ENCODE measurements around the gene NPAS1. TPM values are rescaled to one million over a fixed set of nuclear protein-coding genes. Genes with fewer than 3 reads are reported as not detected.
"Not testable (repeated sequence)": the region's sequence is repeated elsewhere in the genome, so short reads cannot be mapped to it uniquely, and the experiment has no call there.

The NPAS1 gene
- total and polyA plus RNA-seq, 5 donors from 2014 or later: 0.53 to 1.5 TPM; not detected in 3

GRCh38 chr19:47044946-47045866 is 25.6 kb downstream of the NPAS1 start:
- Mint-ChIP-seq H3K9me3 (no peaks in the 10 kb centered on the region), H3K4me1 (peaks cover 0 to 32% (median 9%) of the 10 kb centered on the region in 4 donors), H3K4me3 (peak overlapping the region in 1 of 4 donors; percentile 35), H3K27me3 (no peaks in the 10 kb centered on the region), H3K36me3 (no peaks in the 10 kb centered on the region), H3K27ac (no peak overlapping the region)
- Histone ChIP-seq H3K9me3 (ENCODE audit: control insufficient read depth in 2 of 2, low read length in 2 of 2) (no peaks in the 10 kb centered on the region), H3K36me3 (ENCODE audit: control insufficient read depth, insufficient read depth, low read length) (no peaks in the 10 kb centered on the region), H3K4me3 (ENCODE audit: low read depth, low read length) (no peak overlapping the region), H3K27ac (ENCODE audit: insufficient read depth, low read length, poor library complexity, severe bottlenecking) (no peak overlapping the region), H3K27me3 (ENCODE audit: control insufficient read depth, insufficient read depth, low read length) (no peaks in the 10 kb centered on the region), H3K4me1 (ENCODE audit: control insufficient read depth, insufficient read depth, low read length, poor library complexity, severe bottlenecking) (peaks cover 11% of the 10 kb centered on the region)
- ATAC-seq (ENCODE audit: low read depth in 2 of 2) (no peak), DNase-seq (no peak)

- DNase-seq: no peak
Measured at GRCh38 chr19:47045867-47046470, 26.3 kb downstream of the NPAS1 start.

GRCh38 chr19:47047272-47047762 is 27.7 kb downstream of the NPAS1 start:
- Mint-ChIP-seq H3K36me3 (no peaks in the 10 kb centered on the region), H3K27me3 (no peaks in the 10 kb centered on the region), H3K9me3 (no peaks in the 10 kb centered on the region), H3K4me1 (peaks cover 0 to 32% (median 9%) of the 10 kb centered on the region in 4 donors), H3K4me3 (peak overlapping the region; percentile 83 to 98 (median 94)), H3K27ac (peak overlapping the region in 1 of 3 donors; percentile 90)
- H3K27ac ChIP-seq (ENCODE audit: insufficient read depth, low read length, poor library complexity, severe bottlenecking): no peak overlapping the region
- peaks cover 11% of the 10 kb centered on the region for H3K4me1 ChIP-seq (ENCODE audit: control insufficient read depth, insufficient read depth, low read length, poor library complexity, severe bottlenecking)
- ATAC-seq (ENCODE audit: low read depth in 2 of 2) (no peak), DNase-seq (no peak)
- no peaks in the 10 kb centered on the region for H3K27me3 ChIP-seq (ENCODE audit: control insufficient read depth, insufficient read depth, low read length)
- H3K4me3 ChIP-seq (ENCODE audit: low read depth, low read length): peak overlapping the region; percentile 68
- no peaks in the 10 kb centered on the region for H3K9me3 ChIP-seq (ENCODE audit: control insufficient read depth in 2 of 2, low read length in 2 of 2)
- H3K36me3 ChIP-seq (ENCODE audit: control insufficient read depth, insufficient read depth, low read length): no peaks in the 10 kb centered on the region

More at GRCh38 chr19:47045867-47046470, 26.3 kb downstream of the NPAS1 start:
- ATAC-seq (ENCODE audit: low read depth in 2 of 2): no peak
- H3K36me3 ChIP-seq (ENCODE audit: control insufficient read depth, insufficient read depth, low read length): no peaks in the 10 kb centered on the region
- no peak overlapping the region for H3K27ac ChIP-seq (ENCODE audit: insufficient read depth, low read length, poor library complexity, severe bottlenecking)
- peaks cover 11% of the 10 kb centered on the region for H3K4me1 ChIP-seq (ENCODE audit: control insufficient read depth, insufficient read depth, low read length, poor library complexity, severe bottlenecking)
- Mint-ChIP-seq H3K27ac (no peak overlapping the region), H3K27me3 (no peaks in the 10 kb centered on the region), H3K9me3 (no peaks in the 10 kb centered on the region), H3K36me3 (no peaks in the 10 kb centered on the region), H3K4me3 (peak overlapping the region in 1 of 4 donors; percentile 65), H3K4me1 (peaks cover 0 to 32% (median 9%) of the 10 kb centered on the region in 4 donors)
- no peak overlapping the region for H3K4me3 ChIP-seq (ENCODE audit: low read depth, low read length)
- no peaks in the 10 kb centered on the region for H3K27me3 ChIP-seq (ENCODE audit: control insufficient read depth, insufficient read depth, low read length)
- no peaks in the 10 kb centered on the region for H3K9me3 ChIP-seq (ENCODE audit: control insufficient read depth in 2 of 2, low read length in 2 of 2)

GRCh38 chr19:47047763-47048405 is 28.2 kb downstream of the NPAS1 start:
- Mint-ChIP-seq H3K27ac (peak overlapping the region; percentile 26 to 90 (median 85)), H3K4me3 (peak overlapping the region; percentile 83 to 98 (median 94)), H3K9me3 (no peaks in the 10 kb centered on the region), H3K27me3 (no peaks in the 10 kb centered on the region), H3K36me3 (no peaks in the 10 kb centered on the region), H3K4me1 (peaks cover 0 to 32% (median 9%) of the 10 kb centered on the region in 4 donors)
- Histone ChIP-seq H3K4me3 (ENCODE audit: low read depth, low read length) (peak overlapping the region; percentile 68), H3K27me3 (ENCODE audit: control insufficient read depth, insufficient read depth, low read length) (no peaks in the 10 kb centered on the region), H3K36me3 (ENCODE audit: control insufficient read depth, insufficient read depth, low read length) (no peaks in the 10 kb centered on the region), H3K4me1 (ENCODE audit: control insufficient read depth, insufficient read depth, low read length, poor library complexity, severe bottlenecking) (peaks cover 11% of the 10 kb centered on the region), H3K9me3 (ENCODE audit: control insufficient read depth in 2 of 2, low read length in 2 of 2) (no peaks in the 10 kb centered on the region), H3K27ac (ENCODE audit: insufficient read depth, low read length, poor library complexity, severe bottlenecking) (peak overlapping the region; percentile 78)
- DNase-seq: peak; percentile 62 to 88 (median 66)
- peak; percentile 23 to 26 for ATAC-seq (ENCODE audit: low read depth in 2 of 2)

- Mint-ChIP-seq H3K36me3 (no peaks in the 10 kb centered on the region), H3K4me1 (peaks cover 0 to 30% (median 9%) of the 10 kb centered on the region in 4 donors), H3K4me3 (peak overlapping the region; percentile 83 to 98 (median 92)), H3K9me3 (no peaks in the 10 kb centered on the region), H3K27ac (peak overlapping the region in 1 of 3 donors; percentile 91), H3K27me3 (peaks cover 7% of the 10 kb centered on the region)
- Histone ChIP-seq H3K4me3 (ENCODE audit: low read depth, low read length) (no peak overlapping the region), H3K27me3 (ENCODE audit: control insufficient read depth, insufficient read depth, low read length) (no peaks in the 10 kb centered on the region), H3K27ac (ENCODE audit: insufficient read depth, low read length, poor library complexity, severe bottlenecking) (no peak overlapping the region), H3K4me1 (ENCODE audit: control insufficient read depth, insufficient read depth, low read length, poor library complexity, severe bottlenecking) (peaks cover 11% of the 10 kb centered on the region), H3K9me3 (ENCODE audit: control insufficient read depth in 2 of 2, low read length in 2 of 2) (no peaks in the 10 kb centered on the region), H3K36me3 (ENCODE audit: control insufficient read depth, insufficient read depth, low read length) (no peaks in the 10 kb centered on the region)
- DNase-seq (no peak), ATAC-seq (ENCODE audit: low read depth in 2 of 2) (no peak)
Measured at GRCh38 chr19:47049307-47049700, 29.7 kb downstream of the NPAS1 start.

DNA sequence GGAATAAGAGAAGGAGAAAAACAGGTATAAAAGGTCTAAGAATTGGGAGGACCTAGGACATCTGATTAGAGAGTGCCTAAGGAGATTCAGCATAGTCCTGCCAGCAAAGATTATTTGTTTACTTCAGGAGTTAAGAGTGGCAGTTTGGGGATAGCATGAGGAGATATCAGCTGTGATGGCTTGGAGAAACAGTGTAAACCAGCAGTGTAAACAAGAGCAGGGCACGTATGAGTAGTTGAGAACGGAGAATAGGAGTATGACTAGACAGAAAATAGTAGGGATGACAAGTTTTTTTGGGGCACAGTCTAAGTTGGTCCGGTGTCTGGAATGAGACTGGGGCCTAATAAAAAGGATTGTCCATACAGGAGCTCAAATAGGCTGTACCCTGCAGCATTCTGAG is 30.9 kb downstream of the NPAS1 start:
- not testable (repeated sequence) for H3K4me3 ChIP-seq (ENCODE audit: low read depth, low read length); H3K36me3 Mint-ChIP-seq; H3K27me3 ChIP-seq (ENCODE audit: control insufficient read depth, insufficient read depth, low read length); H3K27me3 Mint-ChIP-seq; ATAC-seq (ENCODE audit: low read depth in 2 of 2); H3K27ac ChIP-seq (ENCODE audit: insufficient read depth, low read length, poor library complexity, severe bottlenecking); H3K36me3 ChIP-seq (ENCODE audit: control insufficient read depth, insufficient read depth, low read length); DNase-seq; H3K9me3 ChIP-seq (ENCODE audit: control insufficient read depth in 2 of 2, low read length in 2 of 2); H3K9me3 Mint-ChIP-seq; H3K27ac Mint-ChIP-seq
- H3K4me3 Mint-ChIP-seq: peak overlapping the region in 1 of 4 donors; percentile 2
- peaks cover 11% of the 10 kb centered on the region for H3K4me1 ChIP-seq (ENCODE audit: control insufficient read depth, insufficient read depth, low read length, poor library complexity, severe bottlenecking)
- H3K4me1 Mint-ChIP-seq: peaks cover 0 to 30% (median 9%) of the 10 kb centered on the region in 4 donors

DNA sequence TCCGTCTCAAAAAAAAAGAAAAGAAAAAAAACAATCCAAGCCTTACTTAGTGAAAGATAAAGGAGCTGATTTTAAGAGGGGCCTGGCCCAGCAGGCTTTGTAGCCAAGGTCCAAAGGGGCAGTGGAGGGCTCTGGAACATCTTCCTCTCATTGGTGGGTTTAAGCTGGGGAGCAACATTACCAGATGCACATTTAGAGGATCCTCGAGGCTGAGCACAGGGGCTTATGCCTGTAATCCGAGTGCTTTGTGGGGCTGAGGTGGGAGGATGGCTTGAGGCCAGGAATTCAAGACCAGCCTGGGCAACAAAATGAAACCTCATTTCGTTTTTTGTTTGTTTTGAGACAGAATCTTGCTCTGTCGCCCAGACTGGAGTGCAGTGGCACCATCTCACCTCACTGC is 36.8 kb downstream of the NPAS1 start:
- no peaks in the 10 kb centered on the region for H3K36me3 ChIP-seq (ENCODE audit: control insufficient read depth, insufficient read depth, low read length)
- no peak overlapping the region for H3K4me3 ChIP-seq (ENCODE audit: low read depth, low read length)
- Mint-ChIP-seq H3K4me1 (no peaks in the 10 kb centered on the region), H3K27ac (no peak overlapping the region), H3K36me3 (no peaks in the 10 kb centered on the region), H3K9me3 (no peaks in the 10 kb centered on the region), H3K4me3 (no peak overlapping the region), H3K27me3 (peaks cover 12% of the 10 kb centered on the region)
- H3K27ac ChIP-seq (ENCODE audit: insufficient read depth, low read length, poor library complexity, severe bottlenecking): no peak overlapping the region
- ATAC-seq (ENCODE audit: low read depth in 2 of 2) (no peak), DNase-seq (no peak)
- H3K9me3 ChIP-seq (ENCODE audit: control insufficient read depth in 2 of 2, low read length in 2 of 2): no peaks in the 10 kb centered on the region
- H3K27me3 ChIP-seq (ENCODE audit: control insufficient read depth, insufficient read depth, low read length): no peaks in the 10 kb centered on the region
- no peaks in the 10 kb centered on the region for H3K4me1 ChIP-seq (ENCODE audit: control insufficient read depth, insufficient read depth, low read length, poor library complexity, severe bottlenecking)

Data from CD4-positive, CD25-positive, alpha-beta regulatory T cell (primary cell).